NCI-H82 treated with DMSO at 0.1 percent for 48 hours (cell line): ENCODE measurements around the gene STYXL2.

Experiments used
- DNase-seq: peaks from one replicate; lab custom pipeline; 2025; ENCODE audit not compliant: unreplicated experiment; lab: John Stamatoyannopoulos, UW

STYXL2 gene

GRCh38 chr1:167105271-167106118 is 11.6 kb downstream of the STYXL2 start:
- DNase-seq = no peak

- DNase-seq = no peak
Measured at GRCh38 chr1:167106119-167106461, 12.2 kb downstream of the STYXL2 start.

GRCh38 chr1:167107456-167107855 is 13.6 kb downstream of the STYXL2 start:
- no peak for DNase-seq

DNA sequence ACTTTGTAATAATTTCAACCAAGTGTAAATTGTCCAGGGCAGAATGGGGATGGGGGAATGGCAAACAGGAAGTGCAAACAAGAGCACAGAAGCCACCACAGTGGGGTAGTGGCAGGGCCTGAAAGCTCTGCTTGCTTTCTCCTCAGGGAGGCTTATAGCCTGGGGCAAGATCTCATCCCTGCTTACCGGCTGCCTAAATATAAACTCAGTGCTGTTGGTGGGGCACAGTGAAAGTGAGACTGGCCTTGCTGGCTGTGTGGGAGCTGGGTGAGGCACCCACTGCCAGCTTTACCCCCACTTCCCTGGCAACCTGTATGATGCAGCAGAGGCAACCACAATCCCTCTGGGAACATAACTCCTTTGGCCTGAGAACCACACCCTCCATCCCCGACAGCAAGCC is 15.2 kb downstream of the STYXL2 start:
- DNase-seq = no peak

GRCh38 chr1:167110586-167110985 is 16.7 kb downstream of the STYXL2 start:
- DNase-seq = no peak

DNA sequence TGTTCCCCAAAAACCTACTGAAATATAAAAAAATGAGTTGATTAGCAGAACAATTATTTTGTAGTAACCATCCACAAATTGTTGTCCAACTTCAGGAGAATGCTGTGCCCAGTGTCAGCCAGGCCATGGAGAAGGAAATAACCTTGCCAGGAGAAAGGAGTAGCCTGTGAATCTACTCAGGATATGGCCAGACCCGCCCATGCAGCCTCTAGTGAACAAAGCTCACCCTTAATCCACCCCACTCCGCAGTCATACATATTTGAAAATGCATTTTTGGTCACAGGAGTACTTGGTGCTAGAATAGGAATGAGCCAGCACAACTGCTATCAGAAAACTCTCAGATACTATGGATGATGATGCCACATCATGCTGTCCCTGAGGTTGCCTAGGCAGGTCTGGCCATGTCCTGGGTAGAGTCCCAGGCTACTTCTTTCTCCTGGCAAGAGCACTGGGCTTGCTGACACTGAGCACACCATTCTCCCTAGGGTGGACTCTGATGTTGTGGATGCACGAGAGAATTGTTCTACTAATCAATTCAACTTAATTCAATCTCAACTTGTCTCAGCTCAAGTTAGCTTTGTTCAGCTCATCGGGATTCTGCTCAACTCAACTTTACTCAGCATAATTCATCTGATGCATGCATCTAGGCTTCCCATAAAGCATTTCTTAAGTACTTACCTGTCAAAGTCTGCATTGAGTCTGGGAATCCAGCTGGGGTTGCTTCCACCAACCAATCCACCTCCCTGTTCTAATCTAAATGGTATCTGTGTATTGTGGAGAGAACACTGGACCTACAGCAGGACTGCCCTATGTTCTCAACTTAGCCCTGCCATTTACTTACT is 18.2 kb downstream of the STYXL2 start:
- no peak for DNase-seq

- no peak for DNase-seq
Measured at GRCh38 chr1:167114725-167115124, 20.9 kb downstream of the STYXL2 start.

- DNase-seq = no peak
Measured at GRCh38 chr1:167115655-167116054, 21.8 kb downstream of the STYXL2 start.

DNA sequence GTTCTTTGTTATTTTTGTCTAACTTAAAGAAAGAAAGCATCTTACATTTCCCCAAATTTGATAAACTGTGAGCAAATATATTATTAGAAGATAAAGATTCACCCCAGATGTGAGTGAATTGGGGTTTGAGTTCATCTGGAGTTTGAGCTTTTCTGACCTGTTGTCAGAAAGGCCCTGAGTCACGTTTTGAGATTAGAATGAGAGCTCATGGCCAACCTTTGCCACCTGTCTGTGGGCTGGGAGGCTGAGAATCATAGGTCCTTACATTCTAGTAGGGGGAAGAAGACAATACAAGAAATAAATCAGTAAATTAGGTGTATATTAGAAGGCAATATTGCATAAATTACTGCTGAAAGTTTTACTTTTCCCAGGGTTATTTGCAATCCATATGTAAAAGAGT is 22.3 kb downstream of the STYXL2 start:
- DNase-seq = no peak

GRCh38 chr1:167117225-167117624 is 23.4 kb downstream of the STYXL2 start:
- DNase-seq = no peak

- no peak for DNase-seq
Measured at GRCh38 chr1:167118188-167118587, 24.3 kb downstream of the STYXL2 start.

DNA sequence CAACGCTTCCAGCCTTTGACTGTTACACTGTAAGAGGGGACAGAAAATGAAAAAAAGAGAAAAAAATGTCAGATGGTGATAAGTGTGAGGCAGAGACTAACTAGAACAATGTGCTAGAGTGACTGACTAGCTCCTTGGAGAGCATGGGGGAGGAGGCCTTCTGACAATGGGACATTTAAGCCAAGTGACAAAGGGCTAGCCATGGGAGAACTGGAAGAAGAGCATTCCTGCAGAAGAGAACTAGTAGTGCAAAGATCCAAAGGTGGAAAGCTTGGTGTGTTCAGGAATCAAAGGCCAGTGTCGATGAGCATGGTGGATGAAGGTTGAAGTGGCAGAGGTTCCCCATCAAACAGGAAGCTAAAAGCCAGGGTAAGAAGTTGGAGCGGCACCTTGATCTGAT is 25.8 kb downstream of the STYXL2 start:
- no peak for DNase-seq

GRCh38 chr1:167120899-167121298 is 27.0 kb downstream of the STYXL2 start:
- no peak for DNase-seq

- no peak for DNase-seq
Measured at GRCh38 chr1:167121375-167122120, 27.7 kb downstream of the STYXL2 start.

DNA sequence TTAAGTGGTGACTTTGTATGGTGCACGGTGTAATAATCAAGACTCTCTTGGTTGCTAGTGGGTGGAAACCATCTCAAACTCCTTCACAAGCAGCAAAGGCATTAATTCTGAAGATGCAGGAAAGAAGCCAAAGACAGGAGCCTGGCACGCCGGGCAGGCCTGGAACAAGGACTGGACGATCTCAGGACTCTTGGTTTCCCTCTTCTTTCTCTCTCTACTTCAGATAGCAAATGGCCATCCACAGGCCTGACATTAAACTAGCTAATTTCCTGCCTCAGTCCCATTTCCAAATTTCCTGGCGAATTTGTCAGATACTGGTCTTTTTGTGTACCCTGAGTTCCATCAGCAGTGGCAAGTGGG is 28.2 kb downstream of the STYXL2 start:
- DNase-seq = no peak

DNA sequence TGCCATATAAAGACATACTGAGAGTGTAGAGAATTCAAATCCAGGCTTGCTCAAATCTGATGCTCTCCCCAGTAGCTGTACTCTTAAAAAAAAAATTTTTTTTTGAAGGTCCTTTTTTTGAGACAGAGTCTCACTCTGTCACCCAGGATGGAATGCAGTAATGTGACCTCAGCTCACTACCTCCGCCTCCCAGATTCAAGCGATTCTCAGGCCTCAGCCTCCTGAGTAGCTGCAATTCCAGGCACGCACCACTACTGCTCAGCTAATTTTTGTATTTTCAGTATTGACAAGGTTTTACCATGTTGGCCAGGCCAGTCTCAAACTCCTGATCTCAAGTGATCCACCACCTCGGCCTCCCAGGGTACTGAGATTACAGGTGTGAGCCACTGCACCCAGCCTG is 28.7 kb downstream of the STYXL2 start:
- DNase-seq = no peak

DNA sequence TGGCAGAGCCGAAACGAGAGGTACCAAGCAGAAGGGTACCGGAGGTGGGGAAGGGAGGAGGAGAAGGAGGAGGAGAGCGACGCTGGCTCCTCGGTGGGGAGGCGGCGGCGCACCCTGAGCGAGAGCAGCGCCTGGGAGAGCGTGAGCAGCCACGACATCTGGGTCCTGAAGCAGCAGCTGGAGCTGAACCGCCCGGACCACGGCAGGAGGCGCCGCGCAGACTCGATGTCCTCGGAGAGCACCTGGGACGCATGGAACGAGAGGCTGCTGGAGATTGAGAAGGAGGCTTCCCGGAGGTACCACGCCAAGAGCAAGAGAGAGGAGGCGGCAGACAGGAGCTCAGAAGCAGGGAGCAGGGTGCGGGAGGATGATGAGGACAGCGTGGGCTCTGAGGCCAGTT is 32.4 kb downstream of the STYXL2 start:
- DNase-seq = no peak

DNA sequence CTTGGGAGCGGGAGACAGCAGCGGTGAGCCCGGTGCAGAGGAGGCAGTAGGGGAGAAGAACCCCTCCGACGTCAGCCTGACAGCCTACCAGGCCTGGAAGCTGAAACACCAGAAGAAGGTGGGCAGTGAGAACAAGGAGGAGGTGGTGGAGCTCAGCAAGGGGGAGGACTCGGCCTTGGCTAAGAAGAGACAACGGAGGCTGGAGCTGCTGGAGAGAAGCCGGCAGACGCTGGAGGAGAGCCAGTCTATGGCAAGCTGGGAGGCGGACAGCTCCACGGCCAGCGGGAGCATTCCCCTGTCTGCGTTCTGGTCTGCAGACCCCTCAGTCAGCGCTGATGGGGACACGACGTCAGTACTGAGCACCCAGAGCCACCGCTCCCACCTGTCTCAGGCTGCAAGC is 32.9 kb downstream of the STYXL2 start:
- no peak for DNase-seq

DNA sequence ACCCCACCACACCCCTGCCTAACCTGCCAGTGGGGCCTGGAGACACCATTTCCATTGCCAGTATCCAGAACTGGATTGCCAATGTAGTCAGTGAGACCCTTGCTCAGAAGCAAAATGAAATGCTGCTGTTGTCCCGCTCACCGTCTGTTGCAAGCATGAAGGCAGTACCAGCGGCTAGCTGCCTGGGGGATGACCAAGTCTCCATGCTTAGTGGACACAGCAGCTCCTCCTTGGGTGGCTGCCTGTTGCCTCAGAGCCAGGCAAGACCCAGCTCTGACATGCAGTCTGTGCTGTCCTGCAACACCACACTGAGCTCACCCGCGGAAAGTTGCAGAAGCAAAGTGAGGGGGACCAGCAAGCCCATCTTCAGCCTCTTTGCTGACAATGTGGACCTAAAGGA is 33.4 kb downstream of the STYXL2 start:
- DNase-seq = no peak

DNA sequence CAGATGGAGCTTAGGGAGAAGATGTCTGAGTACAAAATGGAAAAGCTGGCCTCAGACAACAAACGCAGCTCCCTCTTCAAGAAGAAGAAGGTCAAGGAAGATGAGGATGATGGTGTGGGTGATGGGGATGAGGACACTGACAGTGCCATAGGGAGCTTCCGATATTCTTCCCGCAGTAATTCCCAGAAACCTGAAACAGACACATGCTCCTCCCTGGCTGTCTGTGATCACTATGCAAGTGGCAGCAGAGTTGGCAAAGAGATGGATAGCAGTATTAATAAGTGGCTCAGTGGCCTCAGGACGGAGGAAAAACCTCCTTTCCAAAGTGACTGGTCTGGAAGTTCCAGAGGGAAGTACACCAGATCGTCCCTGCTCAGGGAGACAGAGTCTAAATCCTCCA is 33.8 kb downstream of the STYXL2 start:
- no peak for DNase-seq

- DNase-seq = no peak
Measured at GRCh38 chr1:167128261-167129227, 34.7 kb downstream of the STYXL2 start.
